T-helper 17 cell (primary cell): ENCODE measurements around the gene ASIP. TPM values are rescaled to one million over a fixed set of nuclear protein-coding genes. Genes with fewer than 3 reads are reported as not detected.
"Not testable (repeated sequence)": the region's sequence is repeated elsewhere in the genome, so short reads cannot be mapped to it uniquely, and the experiment has no call there.

ENCODE experiments used
- ATAC-seq: fragments of 150-1000 bp; cut with Tn5 transposase; 2 replicates; pipeline ENCODE4 v1.10.0; 2021; ENCODE audit warnings: mild to moderate bottlenecking, moderate library complexity
- DNase-seq, 3 donors: peaks; one replicate each; pipeline versions ENCODE4 v3.0.0 to v3.0.0-alpha.2; 2020 to 2021
- H3K9me3 ChIP-seq: one replicate; pipeline ENCODE4 v1.7.0; 2013; ENCODE audit warnings: low read length, mild to moderate bottlenecking; ENCODE audit not compliant: control insufficient read depth, poor library complexity, severe bottlenecking
- H3K27ac Mint-ChIP-seq: one replicate; pipeline ENCODE4 v1.8.0; 2022; ENCODE audit warnings: mild to moderate bottlenecking, moderate library complexity, mixed read lengths
- H3K27me3 Mint-ChIP-seq: one replicate; pipeline ENCODE4 v1.8.0; 2022; ENCODE audit warnings: mixed read lengths
- H3K36me3 Mint-ChIP-seq: one replicate; pipeline ENCODE4 v1.8.0; 2022; ENCODE audit warnings: low read depth, mixed read lengths
- H3K4me1 Mint-ChIP-seq: one replicate; pipeline ENCODE4 v1.8.0; 2022; ENCODE audit warnings: mild to moderate bottlenecking, mixed read lengths
- H3K4me3 Mint-ChIP-seq: one replicate; pipeline ENCODE4 v1.8.0; 2022; ENCODE audit warnings: mild to moderate bottlenecking, moderate library complexity, mixed read lengths
- total RNA-seq, 4 donors: library from RNA in 2 of 4; stranded (reverse) in 2 of 4; gene quantifications; one replicate each; pipeline ENCODE4 v1.2.3 and lab custom pipeline; 2022 to 2026

Gene ASIP
- total RNA-seq, 2 donors from 2014 or later: not detected

DNA sequence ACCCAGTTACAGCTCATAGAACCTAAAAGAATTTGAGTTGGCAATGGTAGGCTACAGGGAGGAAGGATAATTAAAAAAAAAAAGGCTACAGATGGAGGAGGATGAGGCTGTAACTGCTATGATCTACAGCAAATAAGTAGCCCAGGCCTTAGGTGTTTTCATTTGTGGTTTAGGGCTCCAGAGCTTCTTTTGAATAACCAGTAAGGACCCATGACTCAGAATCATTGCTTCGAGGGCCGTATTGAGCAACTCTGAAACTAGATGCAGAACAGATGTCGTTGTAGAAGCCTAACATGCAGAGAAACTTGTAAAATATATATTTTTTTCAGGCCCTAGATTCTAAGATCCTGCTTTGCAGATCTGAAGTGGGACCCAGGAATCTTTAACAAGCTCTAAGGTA lies 19.0 kb upstream of the ASIP start:
- Mint-ChIP-seq H3K36me3 (peaks cover 3% of the 10 kb centered on the region), H3K27me3 (peaks cover 41% of the 10 kb centered on the region), H3K27ac (no peak overlapping the region), H3K4me1 (no peaks in the 10 kb centered on the region), H3K4me3 (no peak overlapping the region)
- H3K9me3 ChIP-seq: no peaks in the 10 kb centered on the region
- DNase-seq: no peak
- ATAC-seq: no peak

DNA sequence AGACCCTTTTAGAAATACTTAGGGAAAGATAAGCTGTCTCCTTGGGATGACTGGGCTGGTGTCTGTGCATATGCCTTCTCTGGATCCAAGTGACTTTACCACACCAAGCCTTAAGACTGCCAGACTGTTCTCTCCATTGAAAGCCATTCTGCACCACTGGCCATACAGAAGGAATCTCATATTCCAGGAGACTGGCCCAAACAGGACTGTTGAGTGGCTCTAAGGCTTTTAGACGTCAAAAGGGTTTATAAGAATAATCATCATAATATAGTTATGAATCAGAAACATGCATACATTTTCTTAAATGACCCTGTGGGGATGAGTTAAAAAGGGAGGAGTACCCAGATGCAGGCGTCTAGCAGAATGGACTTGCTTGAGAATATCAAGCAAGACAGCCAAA lies 17.0 kb upstream of the ASIP start:
- not testable (repeated sequence) for DNase-seq, H3K9me3 ChIP-seq, H3K4me1 Mint-ChIP-seq, H3K4me3 Mint-ChIP-seq, H3K27ac Mint-ChIP-seq, H3K36me3 Mint-ChIP-seq, ATAC-seq
- peaks cover 24% of the 10 kb centered on the region for H3K27me3 Mint-ChIP-seq

DNA sequence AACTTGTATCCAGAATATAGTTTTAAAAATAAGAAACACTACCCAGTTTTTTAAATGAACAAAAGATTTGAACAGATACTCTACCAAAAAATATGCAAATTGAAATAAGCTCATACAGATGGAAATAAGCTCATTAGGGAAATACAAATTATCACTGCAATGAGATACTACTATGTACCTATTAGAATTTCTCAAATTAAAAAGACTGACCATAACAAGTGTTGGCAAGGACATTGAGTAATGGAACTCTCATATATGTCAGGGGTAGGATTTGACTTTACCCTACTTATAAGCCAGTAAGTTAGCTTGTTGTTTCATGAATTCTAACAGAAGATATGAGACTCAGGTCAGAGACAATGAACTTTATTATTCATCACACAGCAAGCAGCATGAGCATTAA lies 9.6 kb upstream of the ASIP start:
- H3K36me3 Mint-ChIP-seq: no peaks in the 10 kb centered on the region
- H3K27ac Mint-ChIP-seq: no peak overlapping the region
- H3K4me3 Mint-ChIP-seq: no peak overlapping the region
- ATAC-seq: no peak
- DNase-seq: no peak
- H3K4me1 Mint-ChIP-seq: no peaks in the 10 kb centered on the region
- H3K9me3 ChIP-seq: no peaks in the 10 kb centered on the region
- H3K27me3 Mint-ChIP-seq: peaks cover 5% of the 10 kb centered on the region

DNA sequence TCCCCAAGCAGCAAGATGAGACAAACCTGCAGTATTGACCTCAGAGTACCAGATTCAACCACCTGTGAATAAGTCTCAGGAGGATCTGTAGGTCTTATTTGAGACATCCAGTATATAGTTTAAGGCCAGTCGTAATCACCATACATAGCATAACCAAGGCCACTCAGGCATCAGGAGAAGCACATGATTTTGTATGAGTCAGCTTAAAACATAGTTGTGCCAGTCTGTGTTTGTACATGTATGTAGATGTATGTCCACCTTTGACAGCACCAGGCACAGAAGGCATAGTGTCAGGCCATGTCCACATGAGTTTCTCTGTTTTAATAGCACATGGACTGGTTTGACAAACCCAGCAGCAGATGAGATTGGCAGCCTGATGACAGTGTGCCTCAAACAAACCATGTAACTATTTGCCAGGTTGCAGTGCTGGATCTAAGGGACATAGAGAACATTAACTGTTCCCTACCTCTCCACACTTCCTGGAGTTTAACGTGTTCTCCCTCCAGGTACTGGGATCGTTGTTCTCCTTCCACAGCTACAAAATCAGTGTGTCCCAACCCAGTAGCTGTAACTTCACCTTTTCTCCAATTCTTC lies 8.6 kb upstream of the ASIP start:
- Mint-ChIP-seq H3K27ac (no peak overlapping the region), H3K4me1 (no peaks in the 10 kb centered on the region), H3K4me3 (no peak overlapping the region), H3K36me3 (no peaks in the 10 kb centered on the region), H3K27me3 (peaks cover 5% of the 10 kb centered on the region)
- DNase-seq (no peak), ATAC-seq (no peak)
- no peaks in the 10 kb centered on the region for H3K9me3 ChIP-seq

DNA sequence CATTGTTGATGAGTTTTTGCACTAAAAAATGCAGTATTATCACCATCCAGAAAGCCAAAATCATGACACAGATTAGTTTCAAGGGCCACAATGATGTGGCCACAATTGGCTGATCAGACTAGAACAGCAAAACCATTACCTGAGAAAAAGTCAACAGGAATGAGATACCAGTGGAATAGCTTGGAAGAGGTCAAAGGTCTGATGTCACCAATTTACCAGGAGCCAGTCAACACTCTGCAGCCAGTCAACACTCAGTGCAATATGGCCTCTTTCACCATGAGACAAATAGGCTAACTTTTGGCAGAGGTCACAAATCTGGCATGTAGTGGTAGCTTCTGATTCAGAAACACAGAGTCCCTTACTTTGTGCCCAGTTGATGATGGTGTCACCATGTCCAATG lies 7.5 kb upstream of the ASIP start:
- Mint-ChIP-seq H3K27me3 (peaks cover 5% of the 10 kb centered on the region), H3K4me1 (no peaks in the 10 kb centered on the region), H3K36me3 (no peaks in the 10 kb centered on the region), H3K27ac (no peak overlapping the region), H3K4me3 (no peak overlapping the region)
- DNase-seq (no peak), ATAC-seq (no peak)
- H3K9me3 ChIP-seq: peaks cover 3% of the 10 kb centered on the region

DNA sequence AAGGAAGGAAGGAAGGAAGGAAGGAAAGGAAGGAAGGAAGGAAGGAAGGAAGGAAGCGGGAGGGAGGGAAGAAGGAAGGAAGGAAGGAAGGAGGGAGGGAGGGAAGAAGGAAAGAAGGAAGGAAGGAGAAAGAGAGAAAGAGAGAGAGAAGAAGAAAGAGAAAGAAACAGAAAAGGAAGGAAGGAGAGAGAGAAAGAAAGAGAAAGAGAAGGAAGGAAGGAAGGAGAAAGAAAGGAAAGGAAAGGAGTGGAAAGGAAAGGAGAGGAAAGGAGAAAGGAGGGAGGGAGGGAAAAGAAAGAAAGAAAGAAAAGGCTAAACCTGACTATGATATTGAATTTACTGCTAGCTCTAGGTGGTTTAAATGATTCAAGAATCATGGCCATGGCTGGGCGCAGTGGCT lies 5.3 kb upstream of the ASIP start:
- H3K4me1 Mint-ChIP-seq: peaks cover 2% of the 10 kb centered on the region
- peaks cover 16% of the 10 kb centered on the region for H3K27me3 Mint-ChIP-seq
- H3K4me3 Mint-ChIP-seq: no peak overlapping the region
- H3K36me3 Mint-ChIP-seq: peaks cover 3% of the 10 kb centered on the region
- DNase-seq (no peak), ATAC-seq (no peak)
- H3K9me3 ChIP-seq: peaks cover 3% of the 10 kb centered on the region
- no peak overlapping the region for H3K27ac Mint-ChIP-seq

DNA sequence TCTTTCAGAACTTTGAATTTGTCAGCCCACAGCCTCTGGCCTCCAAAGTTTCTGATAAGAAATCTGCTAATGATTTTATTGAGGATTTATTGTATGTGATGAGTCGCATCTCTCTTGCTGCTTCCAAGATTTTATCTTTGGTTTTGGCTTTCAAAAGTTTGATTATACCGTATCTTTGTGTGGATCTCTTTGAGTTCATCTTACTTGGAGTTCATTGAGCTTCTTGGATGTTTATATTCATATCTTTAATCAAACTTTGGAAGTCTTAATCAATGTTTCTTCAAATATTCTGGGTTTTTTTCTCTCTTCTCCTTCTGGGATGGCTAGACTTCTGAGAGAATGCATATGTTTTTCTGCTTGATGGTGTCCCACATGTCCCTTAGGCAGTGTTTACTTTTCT lies 3.3 kb upstream of the ASIP start:
- Mint-ChIP-seq H3K4me1 (peaks cover 8% of the 10 kb centered on the region), H3K27ac (no peak overlapping the region), H3K27me3 (peaks cover 22% of the 10 kb centered on the region), H3K4me3 (no peak overlapping the region), H3K36me3 (peaks cover 3% of the 10 kb centered on the region)
- no peak for ATAC-seq
- H3K9me3 ChIP-seq: peaks cover 3% of the 10 kb centered on the region
- DNase-seq: no peak

DNA sequence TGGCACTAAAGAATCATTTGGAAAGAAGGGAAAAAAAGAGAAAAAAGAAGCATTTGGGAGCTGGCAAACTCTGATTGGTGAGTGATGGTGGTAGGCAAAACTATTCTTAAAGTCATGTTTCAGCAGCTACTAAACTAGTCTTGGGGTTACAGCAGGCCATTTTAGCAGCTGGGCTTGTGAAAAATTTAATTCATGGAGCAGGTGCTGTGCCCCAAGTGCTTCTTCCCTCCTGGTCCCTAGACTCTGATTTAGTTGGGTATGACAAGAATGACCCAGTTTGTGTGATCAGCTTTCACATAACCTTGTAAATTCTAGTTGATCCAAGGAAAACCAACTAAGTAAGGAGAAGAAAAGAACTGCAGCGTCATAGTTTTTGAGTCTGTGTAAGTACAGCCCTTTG lies 1.1 kb upstream of the ASIP start:
- DNase-seq: no peak
- Mint-ChIP-seq H3K4me1 (peaks cover 8% of the 10 kb centered on the region), H3K27ac (no peak overlapping the region), H3K36me3 (peaks cover 3% of the 10 kb centered on the region), H3K4me3 (no peak overlapping the region), H3K27me3 (peaks cover 25% of the 10 kb centered on the region)
- ATAC-seq: no peak
- peaks cover 3% of the 10 kb centered on the region for H3K9me3 ChIP-seq

DNA sequence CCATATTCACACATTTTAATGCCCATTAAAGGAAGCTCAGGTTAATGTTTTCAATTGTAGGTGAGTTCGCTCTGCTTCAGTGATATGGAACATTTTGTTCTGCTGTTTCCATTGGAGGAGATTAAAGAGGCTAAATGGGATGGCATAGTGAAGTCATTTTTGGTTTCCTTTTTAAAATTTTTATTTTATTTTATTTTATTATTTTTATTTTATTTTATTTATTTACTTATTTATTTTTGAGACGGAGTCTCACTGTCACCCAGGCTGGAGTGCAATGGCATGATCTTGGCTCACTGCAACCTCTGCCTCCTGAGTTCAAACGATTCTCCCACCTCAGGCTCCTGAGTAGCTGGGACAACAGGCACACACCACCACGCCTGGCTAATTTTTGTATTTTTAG lies 792 bp downstream of the ASIP start:
- H3K36me3 Mint-ChIP-seq, H3K4me1 Mint-ChIP-seq, DNase-seq, H3K27ac Mint-ChIP-seq, ATAC-seq, H3K4me3 Mint-ChIP-seq, H3K9me3 ChIP-seq: not testable (repeated sequence)
- peaks cover 25% of the 10 kb centered on the region for H3K27me3 Mint-ChIP-seq

DNA sequence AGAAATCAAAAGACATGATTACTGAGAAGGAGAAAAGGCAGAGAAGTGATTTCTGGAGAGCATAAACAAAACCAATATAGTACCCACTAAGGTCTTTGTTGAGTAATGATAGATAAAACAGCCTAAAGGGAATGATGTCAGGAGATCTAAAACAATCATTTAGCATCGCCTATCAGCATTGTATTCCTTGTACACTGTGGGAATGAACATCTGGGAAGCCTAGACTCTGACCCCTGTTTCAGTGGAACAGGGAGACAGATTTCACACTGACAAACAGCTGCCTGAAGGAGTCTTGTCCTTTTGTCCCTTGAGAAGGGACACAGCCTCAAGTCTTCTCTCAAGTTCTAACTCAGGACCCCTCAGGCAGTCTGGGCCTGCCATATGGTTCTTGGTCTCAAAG lies 1.7 kb downstream of the ASIP start:
- peaks cover 3% of the 10 kb centered on the region for H3K9me3 ChIP-seq
- Mint-ChIP-seq H3K4me1 (peaks cover 8% of the 10 kb centered on the region), H3K27ac (no peak overlapping the region), H3K4me3 (no peak overlapping the region), H3K27me3 (peaks cover 25% of the 10 kb centered on the region), H3K36me3 (peaks cover 5% of the 10 kb centered on the region)
- DNase-seq (no peak), ATAC-seq (no peak)

DNA sequence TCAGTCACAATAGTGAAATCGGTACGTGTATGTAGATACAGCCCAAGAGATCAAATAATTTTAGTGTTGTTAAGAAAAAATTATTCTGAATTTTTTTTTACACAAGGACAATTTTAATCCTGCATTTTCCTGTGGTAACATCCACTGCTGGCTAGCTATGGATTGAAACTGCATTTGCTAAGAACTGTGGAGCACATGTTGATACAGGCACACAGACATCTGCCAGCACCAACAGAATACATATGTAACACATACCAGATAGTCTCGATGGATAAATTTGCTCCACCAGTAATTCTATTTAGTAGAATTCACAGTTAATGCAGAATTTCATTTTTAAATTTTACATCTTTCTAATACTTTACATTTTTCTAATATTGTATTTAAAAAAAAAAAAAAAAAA lies 2.2 kb downstream of the ASIP start:
- peaks cover 8% of the 10 kb centered on the region for H3K4me1 Mint-ChIP-seq
- H3K36me3 Mint-ChIP-seq: peaks cover 5% of the 10 kb centered on the region
- ATAC-seq: no peak
- DNase-seq: no peak
- no peak overlapping the region for H3K27ac Mint-ChIP-seq
- peaks cover 25% of the 10 kb centered on the region for H3K27me3 Mint-ChIP-seq
- peaks cover under 1% of the 10 kb centered on the region for H3K9me3 ChIP-seq
- H3K4me3 Mint-ChIP-seq: no peak overlapping the region

DNA sequence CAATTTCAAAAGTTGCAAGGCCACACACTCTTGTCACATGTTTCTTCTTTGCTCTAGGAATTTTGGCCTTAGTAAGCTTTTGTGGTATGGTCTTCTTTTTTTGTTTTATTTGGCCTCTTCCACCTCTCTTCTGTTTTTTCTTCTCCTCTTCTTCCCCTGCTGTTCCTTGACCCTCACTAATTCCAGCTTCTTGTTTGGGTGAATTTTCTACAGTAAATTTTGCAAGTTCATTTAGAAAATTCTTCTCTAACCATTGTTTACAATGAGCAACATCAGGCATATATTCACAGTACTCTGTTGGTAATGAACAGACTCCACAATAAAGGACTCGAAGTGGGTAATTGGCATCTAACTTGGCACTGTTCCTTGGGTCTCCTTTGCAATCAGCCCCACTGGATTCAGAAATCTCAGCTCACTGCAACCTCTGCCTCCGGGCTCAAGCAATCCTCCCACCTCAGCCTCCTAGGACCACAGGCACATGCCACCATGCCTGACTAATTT lies 5.0 kb downstream of the ASIP start:
- Mint-ChIP-seq H3K4me3 (no peak overlapping the region), H3K27ac (peak overlapping the region; percentile 79), H3K4me1 (peaks cover 7% of the 10 kb centered on the region), H3K36me3 (peaks cover 2% of the 10 kb centered on the region), H3K27me3 (peaks cover 17% of the 10 kb centered on the region)
- H3K9me3 ChIP-seq: no peaks in the 10 kb centered on the region
- ATAC-seq (no peak), DNase-seq (no peak)

DNA sequence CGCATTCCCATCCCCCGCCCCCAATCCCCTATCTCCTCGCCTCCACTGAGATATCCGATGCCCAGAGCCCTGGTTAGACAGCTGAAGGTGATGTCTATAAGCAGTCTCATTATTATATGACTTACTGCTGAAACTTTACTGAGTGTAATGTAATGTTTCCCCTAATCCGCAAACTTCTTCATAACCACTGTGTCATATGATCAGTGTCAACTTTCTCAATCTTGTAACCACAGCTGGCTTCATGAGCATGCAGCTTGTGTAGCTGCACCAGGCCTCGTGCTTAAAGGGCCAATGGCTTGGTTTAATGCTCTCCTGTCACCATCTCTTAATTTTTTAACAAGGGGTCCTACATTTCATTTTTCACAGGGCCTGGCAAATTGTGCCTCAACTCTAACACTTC lies 8.1 kb downstream of the ASIP start:
- no peak for DNase-seq
- H3K27me3 Mint-ChIP-seq: peaks cover 6% of the 10 kb centered on the region

DNA sequence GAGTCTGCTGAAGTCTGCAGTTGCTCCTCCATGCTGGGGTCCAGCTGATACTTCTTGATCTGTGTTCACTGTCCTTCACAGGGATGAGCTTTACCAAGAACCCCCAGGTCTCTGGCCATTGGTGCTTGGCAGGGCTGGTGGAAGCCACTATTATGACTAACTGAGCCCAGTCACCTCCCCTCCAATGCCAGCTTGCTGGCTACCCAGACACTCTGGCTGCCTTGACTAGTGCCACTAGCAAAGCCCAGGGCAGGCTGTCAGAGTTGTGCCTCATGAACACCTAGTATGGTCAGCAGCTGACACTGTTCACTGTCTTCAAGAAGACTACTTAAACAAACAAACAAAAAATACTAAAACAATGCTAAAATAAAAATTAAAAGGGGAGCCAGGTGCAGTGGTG lies 8.8 kb downstream of the ASIP start:
- ATAC-seq: no peak
- Mint-ChIP-seq H3K27me3 (peaks cover 6% of the 10 kb centered on the region), H3K36me3 (peaks cover 2% of the 10 kb centered on the region), H3K4me1 (peaks cover 4% of the 10 kb centered on the region), H3K4me3 (no peak overlapping the region), H3K27ac (no peak overlapping the region)
- H3K9me3 ChIP-seq: no peaks in the 10 kb centered on the region
- no peak for DNase-seq

More for the DNA sequence above, 8.1 kb downstream of the ASIP start:
- no peaks in the 10 kb centered on the region for H3K9me3 ChIP-seq
- H3K4me3 Mint-ChIP-seq: no peak overlapping the region
- ATAC-seq: no peak
- H3K4me1 Mint-ChIP-seq: peaks cover 4% of the 10 kb centered on the region
- peaks cover 2% of the 10 kb centered on the region for H3K36me3 Mint-ChIP-seq
- H3K27ac Mint-ChIP-seq: no peak overlapping the region
